ENCODE results near the gene C1orf216.
"Not testable (repeated sequence)": the region's sequence is repeated elsewhere in the genome, so short reads cannot be mapped to it uniquely, and the experiment has no call there.

The C1orf216 gene

GRCh38 chr1:35718492-35719336 lies at the start of gene C1orf216:
C1orf216 (minus strand) TSS chr1:35718884; CDS start chr1:35716321, 2,563 bp downstream.
- DNase-seq: peak; percentile 23

- no peak for DNase-seq
Measured at GRCh38 chr1:35764283-35764682, 45.6 kb upstream of the C1orf216 start.

- DNase-seq: no peak
Measured at GRCh38 chr1:35763201-35763600, 44.5 kb upstream of the C1orf216 start.

GRCh38 chr1:35762141-35762540 lies 43.5 kb upstream of the C1orf216 start:
- DNase-seq: no peak

GRCh38 chr1:35756064-35756463 lies 37.4 kb upstream of the C1orf216 start:
- DNase-seq: no peak

GRCh38 chr1:35753626-35754260 lies 35.1 kb upstream of the C1orf216 start:
- DNase-seq: no peak

GRCh38 chr1:35748326-35748725 lies 29.6 kb upstream of the C1orf216 start:
- no peak for DNase-seq

GRCh38 chr1:35745124-35745730 lies 26.5 kb upstream of the C1orf216 start:
- no peak for DNase-seq

- no peak for DNase-seq
Measured at GRCh38 chr1:35737120-35737519, 18.4 kb upstream of the C1orf216 start.

GRCh38 chr1:35727434-35728040 lies 8.9 kb upstream of the C1orf216 start:
- DNase-seq: no peak

- peak; percentile 7 for DNase-seq
Measured at GRCh38 chr1:35726450-35727433, 8.1 kb upstream of the C1orf216 start.

- no peak for DNase-seq
Measured at GRCh38 chr1:35725596-35725995, 6.9 kb upstream of the C1orf216 start.

- no peak for DNase-seq
Measured at GRCh38 chr1:35717911-35718476, 690 bp downstream of the C1orf216 start.

GRCh38 chr1:35715568-35716002 lies 3.1 kb downstream of the C1orf216 start:
- DNase-seq: peak; percentile 60

GRCh38 chr1:35714921-35715567 lies 3.6 kb downstream of the C1orf216 start:
- no peak for DNase-seq

- DNase-seq: not testable (repeated sequence)
Measured at GRCh38 chr1:35711098-35711497, 7.6 kb downstream of the C1orf216 start.

GRCh38 chr1:35708952-35709351 lies 9.7 kb downstream of the C1orf216 start:
- DNase-seq: no peak

GRCh38 chr1:35708441-35708921 lies 10.2 kb downstream of the C1orf216 start:
- no peak for DNase-seq

GRCh38 chr1:35707601-35708440 lies 10.9 kb downstream of the C1orf216 start:
- peak; percentile 20 for DNase-seq

All from NCI-H2029 (cell line).